K562 (cell line): ENCODE measurements around the gene ITSN2. TPM values are rescaled to one million over a fixed set of nuclear protein-coding genes. Genes with fewer than 3 reads are reported as not detected.

ENCODE experiments used
- ATAC-seq: fragments of 200-7000 bp; cut with Tn5 transposase; 3 replicates; pipeline ENCODE4 v1.9.1; 2020; ENCODE audit warnings: moderate library complexity
- BruUV-seq: library from RNA; stranded (reverse); fragments of 400-500 nt; replicated peaks from 2 replicates; lab custom pipeline; 2021; lab: Mats Ljungman, UMichigan
- CTCF ChIA-PET: fragments of 300-600 bp; formaldehyde crosslinking; extraction: SDS; loops from one replicate; lab custom pipeline; 2021; ENCODE audit warnings: low intra/inter-chr PET ratio; lab: Yijun Ruan, JAX
- POLR2A ChIA-PET: fragments of 300-600, 350-650 bp; sonication (Branson Sonifier 250); formaldehyde crosslinking; extraction: SDS; loops from one replicate; lab custom pipeline; 2021; ENCODE audit warnings: antibody characterized with exemption, inconsistent platforms; lab: Yijun Ruan, JAX
- DNase-seq, 4 experiments: peaks; one replicate each; pipeline versions ENCODE4 v3.0.0 to v3.0.0-alpha.2; 2011 to 2018; ENCODE audit warnings: low spot score in 3 of 4, mixed read lengths in 3 of 4; ENCODE audit errors: extremely low read depth in 1 of 4
- FAIRE-seq: peaks from 2 replicates; lab custom pipeline; 2011; peaks lifted over from hg19 to GRCh38; lab: Jason Lieb, UNC
- H2AFZ ChIP-seq: 2 replicates; pipeline ENCODE4 v1.6.0; 2011; ENCODE audit warnings: low read depth, low read length, control low read depth, inconsistent platforms
- H3K27ac ChIP-seq: fragments of 200-600 bp; 3 replicates; pipeline ENCODE4 v1.8.0; 2011; ENCODE audit warnings: low read depth, mild to moderate bottlenecking, control low read depth, inconsistent platforms, low read length, moderate library complexity, mixed read lengths; ENCODE audit errors: extremely low read depth
- H3K27me3 ChIP-seq, 2 experiments: fragments of 300-600 bp in 1 of 2; 2 replicates in 1 of 2; 3 replicates in 1 of 2; pipeline versions ENCODE4 v1.6.0 to v1.8.0; 2011; ENCODE audit warnings: inconsistent platforms in 2 of 2, low read length in 2 of 2, mild to moderate bottlenecking in 1 of 2, mixed read lengths in 1 of 2, moderate library complexity in 1 of 2; ENCODE audit not compliant: control insufficient read depth in 2 of 2, insufficient read depth in 2 of 2
- H3K36me3 ChIP-seq: fragments of 300-600 bp; 3 replicates; pipeline ENCODE4 v1.8.0; 2011; ENCODE audit warnings: mild to moderate bottlenecking, low read length, inconsistent platforms; ENCODE audit not compliant: control insufficient read depth, insufficient read depth
- H3K4me1 ChIP-seq, 2 experiments: fragments of 200-600 bp in 1 of 2; replicated peaks in 1 of 2; 2 replicates in 1 of 2; 3 replicates in 1 of 2; pipeline versions ENCODE4 v1.5.1 to v1.8.0; 2011; ENCODE audit warnings: inconsistent platforms in 2 of 2, low read length in 2 of 2, mild to moderate bottlenecking in 1 of 2, mixed read lengths in 1 of 2, moderate library complexity in 1 of 2; ENCODE audit not compliant: control insufficient read depth in 2 of 2, insufficient read depth in 2 of 2
- H3K4me2 ChIP-seq: 2 replicates; pipeline ENCODE4 v1.6.1; 2011; ENCODE audit warnings: low read length, control low read depth, inconsistent platforms, mixed read lengths; ENCODE audit not compliant: insufficient read depth
- H3K4me3 ChIP-seq: fragments of 200-600 bp; sonication (generic), shearing (Covaris generic); 2 replicates; pipeline ENCODE4 v1.5.1; 2016; ENCODE audit warnings: control low read depth, inconsistent platforms
- H3K79me2 ChIP-seq: fragments of 200-600 bp; 3 replicates; pipeline ENCODE4 v1.8.0; 2011; ENCODE audit warnings: low read length, inconsistent platforms; ENCODE audit not compliant: control insufficient read depth, insufficient read depth
- H3K9ac ChIP-seq, 2 experiments: 2 replicates each; pipeline versions ENCODE4 v1.6.0 to v1.6.1; 2011; ENCODE audit warnings: low read depth in 2 of 2, low read length in 2 of 2, control low read depth in 1 of 2, inconsistent platforms in 1 of 2, mild to moderate bottlenecking in 1 of 2, mixed read lengths in 1 of 2; ENCODE audit not compliant: insufficient read depth in 1 of 2
- H3K9me1 ChIP-seq: one replicate; pipeline ENCODE4 v1.6.0; 2011; ENCODE audit warnings: inconsistent platforms, mild to moderate bottlenecking, low read length, moderate library complexity; ENCODE audit not compliant: control insufficient read depth, insufficient read depth
- H3K9me3 ChIP-seq: replicated peaks from 2 replicates; pipeline ENCODE4 v1.5.1; 2011; ENCODE audit warnings: low read depth, low read length, inconsistent platforms; ENCODE audit not compliant: control insufficient read depth, insufficient read depth
- H4K20me1 ChIP-seq: replicated peaks from 2 replicates; pipeline ENCODE4 v1.6.1; 2011; ENCODE audit warnings: low read length, inconsistent platforms, mixed read lengths; ENCODE audit not compliant: control insufficient read depth, insufficient read depth
- ELF2 ChIP-seq: fragments of 250-450 bp; sonication (Bioruptor Pico); IDR thresholded peaks from 2 replicates; pipeline ENCODE4 v1.5.0; 2021; ENCODE audit warnings: mild to moderate bottlenecking
- FOXM1 ChIP-seq, 2 experiments: fragments of 450-650 bp in 1 of 2; sonication (generic) in 1 of 2; formaldehyde crosslinking in 1 of 2; IDR thresholded peaks; 2 replicates each; pipeline versions ENCODE4 v1.6.1 to v1.9.0; 2017 to 2022; ENCODE audit warnings: low read depth in 2 of 2, mild to moderate bottlenecking in 2 of 2, missing genetic modification reagents in 1 of 2, moderate library complexity in 1 of 2
- HMBOX1 ChIP-seq: sonication (generic); IDR thresholded peaks from 2 replicates; pipeline ENCODE4 v1.6.1; 2016
- KAT8 ChIP-seq: fragments of 450-650 bp; IDR thresholded peaks from 2 replicates; pipeline ENCODE4 v1.6.1; 2016; ENCODE audit warnings: low read depth, mild to moderate bottlenecking
- KDM1A ChIP-seq, 2 experiments: fragments of 450-650 bp; IDR thresholded peaks; 2 replicates each; pipeline ENCODE4 v1.6.1; 2016; ENCODE audit warnings: mild to moderate bottlenecking in 2 of 2
- KLF13 ChIP-seq: fragments of 450-650 bp; IDR thresholded peaks from 2 replicates; pipeline ENCODE4 v1.6.1; 2016; ENCODE audit warnings: missing genetic modification characterization, low read depth, mild to moderate bottlenecking, missing compliant biosample characterization, moderate library complexity, borderline replicate concordance
- NR2F6 ChIP-seq: fragments of 450-650 bp; formaldehyde crosslinking; IDR thresholded peaks from 2 replicates; pipeline ENCODE4 v1.4.0; 2020; ENCODE audit warnings: mild to moderate bottlenecking
- OTX1 ChIP-seq: fragments of 450-650 bp; formaldehyde crosslinking; IDR thresholded peaks from 2 replicates; pipeline ENCODE4 v1.4.0; 2022; ENCODE audit warnings: mild to moderate bottlenecking
- PHF21A ChIP-seq: fragments of 450-650 bp; IDR thresholded peaks from 2 replicates; pipeline ENCODE4 v1.6.1; 2017; ENCODE audit warnings: low read depth, borderline replicate concordance
- SIN3B ChIP-seq: fragments of 450-650 bp; IDR thresholded peaks from 2 replicates; pipeline ENCODE4 v1.6.1; 2017; ENCODE audit warnings: low read depth, mild to moderate bottlenecking, moderate library complexity
- STAT5B ChIP-seq: fragments of 250-450 bp; sonication (Bioruptor Pico); IDR thresholded peaks from 2 replicates; pipeline ENCODE4 v1.8.0; 2021; ENCODE audit warnings: mild to moderate bottlenecking, inconsistent platforms
- ZFX ChIP-seq: sonication (generic); formaldehyde crosslinking; IDR thresholded peaks from 2 replicates; pipeline ENCODE4 v1.8.0; 2022; ENCODE audit warnings: mild to moderate bottlenecking, missing genetic modification reagents, moderate library complexity
- ZNF146 ChIP-seq: IDR thresholded peaks from one replicate; pipeline ENCODE4 v1.6.1; 2018; ENCODE audit warnings: missing compliant biosample characterization; ENCODE audit not compliant: unreplicated experiment
- ZNF316 ChIP-seq: fragments of 450-650 bp; IDR thresholded peaks from 2 replicates; pipeline ENCODE4 v1.6.1; 2016
- WGBS: fragments of 100-300 bp; shearing (Covaris generic); methylation state at CpG from one replicate; pipeline ENCODE4 v1.1.6; 2016; ENCODE audit warnings: low coverage, mixed read lengths; ENCODE audit not compliant: insufficient coverage; ENCODE audit errors: missing lambda C conversion rate; 5-methylcytosine and 5-hydroxymethylcytosine counted together
- in situ Hi-C: fragments of 300-500 bp; cut with MboI; formaldehyde crosslinking; loops from 4 replicates; pipeline ENCODE4 v1.15.0; 2018; ENCODE audit warnings: inconsistent platforms, mixed read lengths
- intact Hi-C: fragments of 100-400 bp; cut with micrococcal nuclease; formaldehyde crosslinking; loops from 2 replicates; pipeline ENCODE4 v1.14.2; 2022
- polyA plus RNA-seq, 8 experiments: library from polyadenylated mRNA; depleted of rRNA in 4 of 8; stranded (reverse) in 5 of 8; unstranded in 3 of 8; fragments of >200 nt; fragmentation: Nextera tagmentation in 2 of 8; fragmentation: Illumina TruSeq in 1 of 8; extraction: Ambion mirVana in 2 of 8; extraction: Trizol in 1 of 8; gene quantifications; 2 replicates each; pipeline versions ENCODE4 v1.2.1 to v1.2.3, GENCODE V29; 2011 to 2014; ENCODE audit warnings: inconsistent platforms in 1 of 8, missing spikeins in 1 of 8
- total RNA-seq, 7 experiments: library from RNA; depleted of rRNA in 6 of 7; stranded (reverse); fragments of >200 nt in 6 of 7; fragmentation: Illumina TruSeq in 2 of 7; extraction: Trizol in 2 of 7; gene quantifications; 2 replicates each; pipeline versions ENCODE4 v1.2.1 to v1.2.3, GENCODE V29; 2011 to 2021; ENCODE audit warnings: low replicate concordance in 1 of 7

The ITSN2 gene
- total and polyA plus RNA-seq, 9 of the 15 experiments (the other 6 are each of a cell fraction or from before 2014, with no cell fraction given), result 6.6 to 19.9 (median 15.2) TPM

GRCh38 chr2:24162494-24162893, 197.8 kb downstream of the ITSN2 start:
- H2AFZ ChIP-seq, result no peak overlapping the region
- no peaks in the 10 kb centered on the region for H4K20me1 ChIP-seq
- ChIA-PET POLR2A (interaction anchor here (0.7 kb wide), 1 partner anchor 78 kb away, joined by 3 read pairs; no protein-coding TSS in a partner anchor), CTCF (interaction anchor here (0.9 kb wide), 1 partner anchor 141 kb away, joined by 3 read pairs; no protein-coding TSS in a partner anchor)
- no peak for FAIRE-seq
- H3K9me3 ChIP-seq, result no peaks in the 10 kb centered on the region
- no peaks in the 10 kb centered on the region for H3K36me3 ChIP-seq
- in situ Hi-C loops (no loop called here), intact Hi-C loops (no loop called here)
- TF ChIP-seq KLF13 (tag), result no peak
- peak; percentile 67 for TF ChIP-seq ZNF146
- TF ChIP-seq FOXM1 (IDR thresholded peaks at IDR 0.05; ENCODE audit: low read depth), result no peak
- TF ChIP-seq FOXM1 (CRISPR knock-in tag; IDR thresholded peaks at IDR 0.05; ENCODE audit: low read depth), result no peak
- TF ChIP-seq ZFX (CRISPR knock-in tag), result no peak
- TF ChIP-seq KAT8, result no peak
- no peak for TF ChIP-seq NR2F6
- H3K79me2 ChIP-seq, result no peaks in the 10 kb centered on the region
- no peak overlapping the region for H3K4me3 ChIP-seq
- no peak overlapping the region for H3K9ac ChIP-seq
- no peaks in the 10 kb centered on the region for H3K9me1 ChIP-seq
- BruUV-seq, result no TSS peak
- no peak overlapping the region for H3K27ac ChIP-seq
- 82% methylated on average over 1 of the region's 1 CpG for WGBS
- no peak for DNase-seq
- no peak for ATAC-seq
- no peak overlapping the region for H3K4me2 ChIP-seq
- peaks cover 0 to 7% of the 10 kb centered on the region in 2 experiments; a peak in 1 of 5 replicates for H3K27me3 ChIP-seq
- peaks cover 0 to 4% of the 10 kb centered on the region in 2 experiments; a peak in 1 of 5 replicates for H3K4me1 ChIP-seq

- Histone ChIP-seq H4K20me1 (no peaks in the 10 kb centered on the region), H3K79me2 (no peaks in the 10 kb centered on the region), H3K4me2 (no peak overlapping the region), H3K4me3 (no peak overlapping the region), H3K27me3 (no peaks in the 10 kb centered on the region), H3K9me1 (no peaks in the 10 kb centered on the region), H3K9me3 (no peaks in the 10 kb centered on the region), H3K4me1 (no peaks in the 10 kb centered on the region), H3K27ac (no peak overlapping the region), H3K36me3 (no peaks in the 10 kb centered on the region), H2AFZ (no peak overlapping the region), H3K9ac (no peak overlapping the region)
- FAIRE-seq (no peak), DNase-seq (no peak), ATAC-seq (no peak)
- no TSS peak for BruUV-seq
- in situ Hi-C loops, result no loop called here
- ChIA-PET CTCF (no interaction called here), POLR2A (interaction anchor here (0.6 to 1.0 kb wide), 3 partner anchors 50 to 295 kb away, joined by 3 read pairs; no protein-coding TSS in a partner anchor)
- intact Hi-C loops, result no loop called here
- no peak for TF ChIP-seq STAT5B (CRISPR knock-in tag)
- no peak for TF ChIP-seq SIN3B
- TF ChIP-seq HMBOX1, result no peak
- TF ChIP-seq KDM1A (IDR thresholded peaks at IDR 0.05), result no peak
- TF ChIP-seq ELF2 (CRISPR knock-in tag), result no peak
- no peak for TF ChIP-seq PHF21A
- no peak for TF ChIP-seq OTX1 (CRISPR knock-in tag)
- TF ChIP-seq ZNF316, result no peak
These were observed 199.6 kb downstream of the ITSN2 start for GRCh38 chr2:24160761-24161160.
